K562 (cell line): ENCODE results near the gene DAZAP1. TPM values are rescaled to one million over a fixed set of nuclear protein-coding genes. Genes with fewer than 3 reads are reported as not detected.

Experiments
- ATAC-seq: fragments of 200-7000 bp; cut with Tn5 transposase; 3 replicates; pipeline ENCODE4 v1.9.1; 2020; ENCODE audit warnings: moderate library complexity
- BruUV-seq: library from RNA; stranded (reverse); fragments of 400-500 nt; replicated peaks from 2 replicates; lab custom pipeline; 2021; lab: Mats Ljungman, UMichigan
- CTCF ChIA-PET: fragments of 300-600 bp; formaldehyde crosslinking; extraction: SDS; loops from one replicate; lab custom pipeline; 2021; ENCODE audit warnings: low intra/inter-chr PET ratio; lab: Yijun Ruan, JAX
- POLR2A ChIA-PET: fragments of 300-600, 350-650 bp; sonication (Branson Sonifier 250); formaldehyde crosslinking; extraction: SDS; loops from one replicate; lab custom pipeline; 2021; ENCODE audit warnings: antibody characterized with exemption, inconsistent platforms; lab: Yijun Ruan, JAX
- DNase-seq, 4 experiments: peaks; one replicate each; pipeline versions ENCODE4 v3.0.0 to v3.0.0-alpha.2; 2011 to 2018; ENCODE audit warnings: low spot score in 3 of 4, mixed read lengths in 3 of 4; ENCODE audit errors: extremely low read depth in 1 of 4
- FAIRE-seq: peaks from 2 replicates; lab custom pipeline; 2011; peaks lifted over from hg19 to GRCh38; lab: Jason Lieb, UNC
- H2AFZ ChIP-seq: 2 replicates; pipeline ENCODE4 v1.6.0; 2011; ENCODE audit warnings: low read depth, low read length, control low read depth, inconsistent platforms
- H3K27ac ChIP-seq: fragments of 200-600 bp; 3 replicates; pipeline ENCODE4 v1.8.0; 2011; ENCODE audit warnings: low read depth, mild to moderate bottlenecking, control low read depth, inconsistent platforms, low read length, moderate library complexity, mixed read lengths; ENCODE audit errors: extremely low read depth
- H3K27me3 ChIP-seq, 2 experiments: fragments of 300-600 bp in 1 of 2; 2 replicates in 1 of 2; 3 replicates in 1 of 2; pipeline versions ENCODE4 v1.6.0 to v1.8.0; 2011; ENCODE audit warnings: inconsistent platforms in 2 of 2, low read length in 2 of 2, mild to moderate bottlenecking in 1 of 2, mixed read lengths in 1 of 2, moderate library complexity in 1 of 2; ENCODE audit not compliant: control insufficient read depth in 2 of 2, insufficient read depth in 2 of 2
- H3K36me3 ChIP-seq: fragments of 300-600 bp; 3 replicates; pipeline ENCODE4 v1.8.0; 2011; ENCODE audit warnings: mild to moderate bottlenecking, low read length, inconsistent platforms; ENCODE audit not compliant: control insufficient read depth, insufficient read depth
- H3K4me1 ChIP-seq, 2 experiments: fragments of 200-600 bp in 1 of 2; replicated peaks in 1 of 2; 2 replicates in 1 of 2; 3 replicates in 1 of 2; pipeline versions ENCODE4 v1.5.1 to v1.8.0; 2011; ENCODE audit warnings: inconsistent platforms in 2 of 2, low read length in 2 of 2, mild to moderate bottlenecking in 1 of 2, mixed read lengths in 1 of 2, moderate library complexity in 1 of 2; ENCODE audit not compliant: control insufficient read depth in 2 of 2, insufficient read depth in 2 of 2
- H3K4me2 ChIP-seq: 2 replicates; pipeline ENCODE4 v1.6.1; 2011; ENCODE audit warnings: low read length, control low read depth, inconsistent platforms, mixed read lengths; ENCODE audit not compliant: insufficient read depth
- H3K4me3 ChIP-seq: fragments of 200-600 bp; sonication (generic), shearing (Covaris generic); 2 replicates; pipeline ENCODE4 v1.5.1; 2016; ENCODE audit warnings: control low read depth, inconsistent platforms
- H3K79me2 ChIP-seq: fragments of 200-600 bp; 3 replicates; pipeline ENCODE4 v1.8.0; 2011; ENCODE audit warnings: low read length, inconsistent platforms; ENCODE audit not compliant: control insufficient read depth, insufficient read depth
- H3K9ac ChIP-seq, 2 experiments: 2 replicates each; pipeline versions ENCODE4 v1.6.0 to v1.6.1; 2011; ENCODE audit warnings: low read depth in 2 of 2, low read length in 2 of 2, control low read depth in 1 of 2, inconsistent platforms in 1 of 2, mild to moderate bottlenecking in 1 of 2, mixed read lengths in 1 of 2; ENCODE audit not compliant: insufficient read depth in 1 of 2
- H3K9me1 ChIP-seq: one replicate; pipeline ENCODE4 v1.6.0; 2011; ENCODE audit warnings: inconsistent platforms, mild to moderate bottlenecking, low read length, moderate library complexity; ENCODE audit not compliant: control insufficient read depth, insufficient read depth
- H3K9me3 ChIP-seq: replicated peaks from 2 replicates; pipeline ENCODE4 v1.5.1; 2011; ENCODE audit warnings: low read depth, low read length, inconsistent platforms; ENCODE audit not compliant: control insufficient read depth, insufficient read depth
- H4K20me1 ChIP-seq: replicated peaks from 2 replicates; pipeline ENCODE4 v1.6.1; 2011; ENCODE audit warnings: low read length, inconsistent platforms, mixed read lengths; ENCODE audit not compliant: control insufficient read depth, insufficient read depth
- HNRNPL ChIP-seq: fragments of 200-400 bp; formaldehyde crosslinking; IDR thresholded peaks from 2 replicates; pipeline ENCODE4 v1.6.1; 2017; ENCODE audit warnings: low read depth, mild to moderate bottlenecking, low read length
- PCBP1 ChIP-seq: fragments of 200-400 bp; formaldehyde crosslinking; IDR thresholded peaks from 2 replicates; pipeline ENCODE4 v1.6.1; 2018; ENCODE audit warnings: mild to moderate bottlenecking, low read depth, low read length; ENCODE audit not compliant: poor library complexity, severe bottlenecking
- POLR2G ChIP-seq: fragments of 200-400 bp; formaldehyde crosslinking; IDR thresholded peaks from 2 replicates; pipeline ENCODE4 v1.6.1; 2017; ENCODE audit warnings: low read depth, mild to moderate bottlenecking, antibody characterized with exemption, low read length, moderate library complexity
- RBFOX2 ChIP-seq: fragments of 200-400 bp; formaldehyde crosslinking; IDR thresholded peaks from 2 replicates; pipeline ENCODE4 v1.6.1; 2017; ENCODE audit warnings: low read depth, mild to moderate bottlenecking, low read length, moderate library complexity
- SNAPC5 ChIP-seq: fragments of 250-450 bp; sonication (Bioruptor Pico); IDR thresholded peaks from 2 replicates; pipeline ENCODE4 v1.8.0; 2021; ENCODE audit warnings: moderate library complexity, mild to moderate bottlenecking, inconsistent platforms
- ZNF133 ChIP-seq: fragments of 250-450 bp; sonication (Bioruptor Pico); IDR thresholded peaks from 2 replicates; pipeline ENCODE4 v1.4.0; 2020; ENCODE audit warnings: mild to moderate bottlenecking
- ZNF384 ChIP-seq: IDR thresholded peaks from 2 replicates; pipeline ENCODE4 v1.6.1; 2012; ENCODE audit warnings: low read depth, low read length, improper control_type of control experiment
- WGBS: fragments of 100-300 bp; shearing (Covaris generic); methylation state at CpG from one replicate; pipeline ENCODE4 v1.1.6; 2016; ENCODE audit warnings: low coverage, mixed read lengths; ENCODE audit not compliant: insufficient coverage; ENCODE audit errors: missing lambda C conversion rate; 5-methylcytosine and 5-hydroxymethylcytosine counted together
- in situ Hi-C: fragments of 300-500 bp; cut with MboI; formaldehyde crosslinking; loops from 4 replicates; pipeline ENCODE4 v1.15.0; 2018; ENCODE audit warnings: inconsistent platforms, mixed read lengths
- intact Hi-C: fragments of 100-400 bp; cut with micrococcal nuclease; formaldehyde crosslinking; loops from 2 replicates; pipeline ENCODE4 v1.14.2; 2022
- polyA plus RNA-seq, 8 experiments: library from polyadenylated mRNA; depleted of rRNA in 4 of 8; stranded (reverse) in 5 of 8; unstranded in 3 of 8; fragments of >200 nt; fragmentation: Nextera tagmentation in 2 of 8; fragmentation: Illumina TruSeq in 1 of 8; extraction: Ambion mirVana in 2 of 8; extraction: Trizol in 1 of 8; gene quantifications; 2 replicates each; pipeline versions ENCODE4 v1.2.1 to v1.2.3, GENCODE V29; 2011 to 2014; ENCODE audit warnings: inconsistent platforms in 1 of 8, missing spikeins in 1 of 8
- total RNA-seq, 7 experiments: library from RNA; depleted of rRNA in 6 of 7; stranded (reverse); fragments of >200 nt in 6 of 7; fragmentation: Illumina TruSeq in 2 of 7; extraction: Trizol in 2 of 7; gene quantifications; 2 replicates each; pipeline versions ENCODE4 v1.2.1 to v1.2.3, GENCODE V29; 2011 to 2021; ENCODE audit warnings: low replicate concordance in 1 of 7

DAZAP1 gene
- total and polyA plus RNA-seq, 9 of the 15 experiments (the other 6 are each of a cell fraction or from before 2014, with no cell fraction given), result 10.8 to 289 (median 142) TPM

- no TSS peak for BruUV-seq
- Histone ChIP-seq H3K9me3 (no peaks in the 10 kb centered on the region; the same call in 1 of the 2 replicates), H3K9me1 (no peaks in the 10 kb centered on the region), H4K20me1 (no peaks in the 10 kb centered on the region), H3K4me3 (no peak overlapping the region), H2AFZ (no peak overlapping the region), H3K27me3 (no peaks in the 10 kb centered on the region), H3K27ac (no peak overlapping the region), H3K4me1 (peaks cover 5 to 56% of the 10 kb centered on the region in 2 experiments; a peak in 4 of 5 replicates), H3K9ac (peak overlapping the region in 1 of 2 experiments; percentile 77; a peak in 2 of 4 replicates), H3K79me2 (peaks cover 26% of the 10 kb centered on the region), H3K4me2 (no peak overlapping the region), H3K36me3 (peaks cover 10% of the 10 kb centered on the region; the same call in 2 of the 3 replicates)
- no peak for DNase-seq
- no peak for FAIRE-seq
- 86% methylated on average over 11 of the region's 26 CpGs for WGBS
- ChIA-PET POLR2A (interaction anchor here (1.0 kb wide), 1 partner anchor 9 kb away, joined by 4 read pairs; the partner anchor contains the start of gene REEP6), CTCF (no interaction called here)
- in situ Hi-C loops, result no loop called here
- no peak for ATAC-seq
- TF ChIP-seq ZNF384 (no peak), POLR2G (peak; percentile 38), RBFOX2 (peak; percentile 39)
- intact Hi-C loops, result no loop called here
Observed at GRCh38 chr19:1481224-1481892, 74.0 kb downstream of the DAZAP1 start.

DNA sequence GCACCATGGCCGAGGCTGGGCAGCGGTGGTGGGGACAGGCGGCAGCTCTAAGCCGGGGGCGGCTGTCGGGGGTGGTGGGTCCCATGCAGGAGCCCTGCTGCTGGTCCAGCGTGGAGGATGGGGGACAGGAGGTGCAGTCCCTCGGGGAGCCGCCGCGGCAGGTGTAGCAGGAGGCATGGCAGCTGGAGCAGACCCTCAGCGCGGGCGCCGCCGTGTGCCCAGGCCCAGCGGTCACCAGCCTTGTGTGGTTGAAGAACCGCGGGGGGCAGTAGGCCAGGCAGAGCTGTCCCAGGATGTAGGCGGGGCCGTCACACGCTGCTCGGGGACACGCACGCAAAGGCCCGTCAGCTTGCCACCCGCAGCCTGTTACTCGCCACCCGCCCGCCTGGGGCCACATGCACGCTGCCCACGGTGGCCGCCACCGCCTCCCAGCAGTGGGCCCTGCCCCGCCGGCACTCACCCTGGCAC is 74.5 kb downstream of the DAZAP1 start:
- ChIA-PET CTCF (no interaction called here), POLR2A (interaction anchor here (1.0 kb wide), 1 partner anchor 9 kb away, joined by 4 read pairs; the partner anchor contains the start of gene REEP6)
- H3K36me3 ChIP-seq, result peaks cover 6% of the 10 kb centered on the region; the same call in 2 of the 3 replicates
- FAIRE-seq, result no peak
- TF ChIP-seq SNAPC5 (no peak), RBFOX2 (peak; percentile 10; the same call in 1 of the 2 replicates), ZNF133 (CRISPR knock-in tag) (no peak), POLR2G (peak; percentile 39; the same call in 1 of the 2 replicates), HNRNPL (peak; percentile 93), PCBP1 (peak; percentile 67)
- no peaks in the 10 kb centered on the region for H4K20me1 ChIP-seq
- DNase-seq, result no peak
- H3K79me2 ChIP-seq, result peaks cover 21% of the 10 kb centered on the region
- in situ Hi-C loops (no loop called here), intact Hi-C loops (no loop called here)
- H3K4me2 ChIP-seq, result no peak overlapping the region
- 86% methylated on average over 19 of the region's 36 CpGs for WGBS
- no peaks in the 10 kb centered on the region for H3K27me3 ChIP-seq
- no peaks in the 10 kb centered on the region; the same call in 1 of the 2 replicates for H3K9me3 ChIP-seq
- no peaks in the 10 kb centered on the region for H3K9me1 ChIP-seq
- H3K4me1 ChIP-seq, result peaks cover 5 to 57% of the 10 kb centered on the region in 2 experiments; a peak in 4 of 5 replicates
- no peak overlapping the region for H3K27ac ChIP-seq
- no peak for ATAC-seq
- H2AFZ ChIP-seq, result no peak overlapping the region
- peak overlapping the region in 1 of 2 experiments; percentile 77; a peak in 1 of 4 replicates for H3K9ac ChIP-seq
- no TSS peak for BruUV-seq
- H3K4me3 ChIP-seq, result no peak overlapping the region
